Measurements from ENCODE around the gene IL20.

DNA sequence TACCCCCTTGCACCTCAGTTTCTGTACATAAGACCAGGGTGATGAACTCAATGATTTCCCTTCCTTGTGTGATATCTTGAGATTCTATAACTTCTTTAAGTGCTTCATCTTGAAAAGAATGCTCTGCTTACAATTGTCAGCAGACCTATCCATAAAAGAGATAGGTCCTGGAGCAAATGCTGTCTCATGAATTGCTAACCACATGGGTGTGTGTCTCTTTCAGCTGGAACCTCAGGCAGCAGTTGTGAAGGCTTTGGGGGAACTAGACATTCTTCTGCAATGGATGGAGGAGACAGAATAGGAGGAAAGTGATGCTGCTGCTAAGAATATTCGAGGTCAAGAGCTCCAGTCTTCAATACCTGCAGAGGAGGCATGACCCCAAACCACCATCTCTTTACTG, 2.8 kb downstream of the IL20 start:
- TF ChIP-seq, protein P1, sequence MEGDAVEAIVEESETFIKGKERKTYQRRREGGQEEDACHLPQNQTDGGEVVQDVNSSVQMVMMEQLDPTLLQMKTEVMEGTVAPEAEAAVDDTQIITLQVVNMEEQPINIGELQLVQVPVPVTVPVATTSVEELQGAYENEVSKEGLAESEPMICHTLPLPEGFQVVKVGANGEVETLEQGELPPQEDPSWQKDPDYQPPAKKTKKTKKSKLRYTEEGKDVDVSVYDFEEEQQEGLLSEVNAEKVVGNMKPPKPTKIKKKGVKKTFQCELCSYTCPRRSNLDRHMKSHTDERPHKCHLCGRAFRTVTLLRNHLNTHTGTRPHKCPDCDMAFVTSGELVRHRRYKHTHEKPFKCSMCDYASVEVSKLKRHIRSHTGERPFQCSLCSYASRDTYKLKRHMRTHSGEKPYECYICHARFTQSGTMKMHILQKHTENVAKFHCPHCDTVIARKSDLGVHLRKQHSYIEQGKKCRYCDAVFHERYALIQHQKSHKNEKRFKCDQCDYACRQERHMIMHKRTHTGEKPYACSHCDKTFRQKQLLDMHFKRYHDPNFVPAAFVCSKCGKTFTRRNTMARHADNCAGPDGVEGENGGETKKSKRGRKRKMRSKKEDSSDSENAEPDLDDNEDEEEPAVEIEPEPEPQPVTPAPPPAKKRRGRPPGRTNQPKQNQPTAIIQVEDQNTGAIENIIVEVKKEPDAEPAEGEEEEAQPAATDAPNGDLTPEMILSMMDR (IDR thresholded peaks at IDR 0.05), result no peak
- TF ChIP-seq POLR2AphosphoS5 (IDR thresholded peaks at IDR 0.05), result no peak
- TF ChIP-seq POLR2A (IDR thresholded peaks at IDR 0.05), result no peak

All from sigmoid colon (tissue), 4 donors.